WERI-Rb-1 (cell line): ENCODE data around the gene ADAMTS18.

ENCODE experiments used
- DNase-seq: peaks from one replicate; pipeline ENCODE4 v3.0.0-alpha.2; 2020
- H3K27ac ChIP-seq: fragments of 250-450 bp; sonication (Bioruptor Pico); 2 replicates; pipeline ENCODE4 v1.5.1; 2020; ENCODE audit warnings: mild to moderate bottlenecking, moderate library complexity
- H3K27me3 ChIP-seq: fragments of 250-450 bp; sonication (Bioruptor Pico); 2 replicates; pipeline ENCODE4 v1.5.1; 2021; ENCODE audit warnings: mild to moderate bottlenecking, low read depth, moderate library complexity; ENCODE audit not compliant: insufficient read depth, severe bottlenecking
- H3K36me3 ChIP-seq: fragments of 250-450 bp; sonication (Bioruptor Pico); 2 replicates; pipeline ENCODE4 v1.5.1; 2020; ENCODE audit warnings: mild to moderate bottlenecking, moderate library complexity
- H3K4me3 ChIP-seq: 2 replicates; pipeline ENCODE4 v1.5.1; 2011; ENCODE audit warnings: low read depth, mild to moderate bottlenecking, control low read depth, low read length
- H3K9me3 ChIP-seq: fragments of 250-450 bp; sonication (Bioruptor Pico); 2 replicates; pipeline ENCODE4 v1.5.1; 2021; ENCODE audit warnings: mild to moderate bottlenecking, moderate library complexity; ENCODE audit not compliant: severe bottlenecking
- TF ChIP-seq, protein P1 (sequence below): IDR thresholded peaks from 2 replicates; pipeline ENCODE4 v1.5.1; 2011; ENCODE audit warnings: low read depth, mild to moderate bottlenecking, control low read depth, inconsistent platforms, low read length

ADAMTS18 gene

DNA sequence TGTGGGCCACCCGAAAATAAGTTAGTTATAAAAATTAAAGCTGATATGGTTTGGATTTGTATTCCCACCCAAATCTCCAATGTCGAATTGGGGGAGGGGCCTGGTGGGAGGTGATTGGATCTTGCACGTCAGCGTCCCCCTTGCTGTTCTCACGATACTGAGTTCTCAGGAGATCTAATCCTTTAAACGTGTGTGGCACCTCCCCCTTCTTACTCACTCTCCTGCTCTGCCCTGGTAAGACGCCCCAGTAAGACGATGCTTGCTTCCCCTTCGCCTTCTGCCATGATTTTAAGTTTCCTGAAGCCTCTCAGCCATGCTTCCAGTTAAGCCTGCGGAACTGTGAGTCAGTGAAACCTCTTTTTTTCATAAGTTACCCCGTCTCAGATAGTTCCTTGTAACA, 200.2 kb downstream of the ADAMTS18 start:
- Histone ChIP-seq H3K9me3 (no peaks in the 10 kb centered on the region), H3K27me3 (no peaks in the 10 kb centered on the region), H3K27ac (no peak overlapping the region), H3K4me3 (peak overlapping the region; percentile 6; the same call in 1 of the 2 replicates), H3K36me3 (no peaks in the 10 kb centered on the region)
- peak; percentile 78 for DNase-seq
- TF ChIP-seq, protein P1, sequence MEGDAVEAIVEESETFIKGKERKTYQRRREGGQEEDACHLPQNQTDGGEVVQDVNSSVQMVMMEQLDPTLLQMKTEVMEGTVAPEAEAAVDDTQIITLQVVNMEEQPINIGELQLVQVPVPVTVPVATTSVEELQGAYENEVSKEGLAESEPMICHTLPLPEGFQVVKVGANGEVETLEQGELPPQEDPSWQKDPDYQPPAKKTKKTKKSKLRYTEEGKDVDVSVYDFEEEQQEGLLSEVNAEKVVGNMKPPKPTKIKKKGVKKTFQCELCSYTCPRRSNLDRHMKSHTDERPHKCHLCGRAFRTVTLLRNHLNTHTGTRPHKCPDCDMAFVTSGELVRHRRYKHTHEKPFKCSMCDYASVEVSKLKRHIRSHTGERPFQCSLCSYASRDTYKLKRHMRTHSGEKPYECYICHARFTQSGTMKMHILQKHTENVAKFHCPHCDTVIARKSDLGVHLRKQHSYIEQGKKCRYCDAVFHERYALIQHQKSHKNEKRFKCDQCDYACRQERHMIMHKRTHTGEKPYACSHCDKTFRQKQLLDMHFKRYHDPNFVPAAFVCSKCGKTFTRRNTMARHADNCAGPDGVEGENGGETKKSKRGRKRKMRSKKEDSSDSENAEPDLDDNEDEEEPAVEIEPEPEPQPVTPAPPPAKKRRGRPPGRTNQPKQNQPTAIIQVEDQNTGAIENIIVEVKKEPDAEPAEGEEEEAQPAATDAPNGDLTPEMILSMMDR, result no peak

DNA sequence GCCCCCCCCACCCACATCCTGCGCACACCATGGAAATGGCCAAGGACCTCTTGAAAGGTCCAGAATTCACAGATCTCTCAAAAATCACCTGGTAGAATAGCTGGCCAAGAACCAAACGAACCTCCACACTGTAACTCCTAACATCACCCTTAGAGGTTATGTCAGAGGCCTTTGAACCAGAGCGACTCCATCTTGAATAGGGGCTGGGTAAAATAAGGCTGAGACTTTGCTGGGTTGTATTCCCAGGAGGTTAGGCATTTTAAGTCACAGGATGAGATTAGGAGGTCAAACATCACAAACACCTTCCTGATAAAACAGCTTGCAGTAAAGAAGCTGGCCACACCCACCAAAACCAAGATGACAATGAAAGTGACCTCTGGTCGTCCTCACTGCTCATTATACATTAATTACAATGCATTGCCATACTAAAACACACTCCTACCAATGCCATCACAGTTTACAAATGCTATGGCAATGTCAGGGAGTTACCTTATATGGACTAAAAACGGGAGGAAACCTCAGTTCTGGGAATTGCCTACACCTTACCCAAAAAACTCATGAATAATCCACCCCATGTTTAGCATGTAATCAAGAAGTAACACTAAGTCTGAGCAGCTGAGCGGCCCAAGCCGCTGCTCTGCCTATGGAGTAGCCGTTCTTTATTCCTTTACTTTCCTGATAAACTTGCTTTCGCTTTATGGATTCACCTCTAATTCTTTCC, 200.9 kb downstream of the ADAMTS18 start:
- H3K4me3 ChIP-seq, result no peak overlapping the region
- no peak overlapping the region for H3K27ac ChIP-seq
- H3K27me3 ChIP-seq, result no peaks in the 10 kb centered on the region
- DNase-seq, result no peak
- H3K9me3 ChIP-seq, result no peaks in the 10 kb centered on the region
- no peaks in the 10 kb centered on the region for H3K36me3 ChIP-seq
- TF ChIP-seq, protein P1, result no peak
